Measurements from ENCODE around the gene GPBAR1. TPM values are rescaled to one million over a fixed set of nuclear protein-coding genes. Genes with fewer than 3 reads are reported as not detected.
A peak's percentile ranks its signal among the peaks of the same experiment; 100 is the strongest.

GPBAR1 gene
- total RNA-seq, 1 experiment from 2014 or later: 0.20 TPM

GRCh38 chr2:218269900-218270720 is 9.3 kb downstream of the GPBAR1 start, which contains the start of the genes AAMP and PNKD (continued):
- TF ChIP-seq ZNF121 (CRISPR knock-in tag; IDR thresholded peaks at IDR 0.05): no peak
- 0 out of 2 replicates have a peak, but pooled peaks have one; percentile 1 for TF ChIP-seq ZNF281 (CRISPR knock-in tag; IDR thresholded peaks at IDR 0.05)
- no peak for TF ChIP-seq HMGA2 (CRISPR knock-in tag; IDR thresholded peaks at IDR 0.05)
- TF ChIP-seq TEAD4 (CRISPR knock-in tag; IDR thresholded peaks at IDR 0.05): no peak
- peak; percentile 62; the same call in 1 of the 2 replicates for TF ChIP-seq USF1 (CRISPR knock-in tag; IDR thresholded peaks at IDR 0.05)
- no peak for TF ChIP-seq ZMAT4 (CRISPR knock-in tag; IDR thresholded peaks at IDR 0.05)
- no peak for TF ChIP-seq MXD4 (CRISPR knock-in tag; IDR thresholded peaks at IDR 0.05; ENCODE audit: borderline replicate concordance)
- TF ChIP-seq NFE2L1 (CRISPR knock-in tag; IDR thresholded peaks at IDR 0.05): peak; percentile 61; the same call in 1 of the 2 replicates
- no peak for TF ChIP-seq PREB (CRISPR knock-in tag; IDR thresholded peaks at IDR 0.05; ENCODE audit: borderline replicate concordance)
- no peak for TF ChIP-seq JUN (CRISPR knock-in tag; IDR thresholded peaks at IDR 0.05)
- no peak for TF ChIP-seq FOXJ3 (CRISPR knock-in tag; IDR thresholded peaks at IDR 0.05; ENCODE audit: borderline replicate concordance)
- no peak for TF ChIP-seq ZNF317 (CRISPR knock-in tag; IDR thresholded peaks at IDR 0.05; ENCODE audit: borderline replicate concordance, low read depth)
- no peak for TF ChIP-seq TCF7 (CRISPR knock-in tag; IDR thresholded peaks at IDR 0.05; ENCODE audit: low read depth)
- no peak for TF ChIP-seq IRF1 (CRISPR knock-in tag; IDR thresholded peaks at IDR 0.05)
- no peak for TF ChIP-seq E2F5 (CRISPR knock-in tag; IDR thresholded peaks at IDR 0.05)
- TF ChIP-seq ZNF232 (CRISPR knock-in tag; IDR thresholded peaks at IDR 0.05): no peak
- TF ChIP-seq NR2C2 (CRISPR knock-in tag; IDR thresholded peaks at IDR 0.05): no peak
- TF ChIP-seq USF2 (CRISPR knock-in tag; IDR thresholded peaks at IDR 0.05): peak; percentile 78
- no peak; the same call in none of the 2 replicates for TF ChIP-seq MYBL2 (CRISPR knock-in tag; IDR thresholded peaks at IDR 0.05)
- no peak for TF ChIP-seq NFATC4 (CRISPR knock-in tag; IDR thresholded peaks at IDR 0.05)
- TF ChIP-seq JAZF1 (CRISPR knock-in tag; IDR thresholded peaks at IDR 0.05): no peak
- TF ChIP-seq ZNF532 (CRISPR knock-in tag; IDR thresholded peaks at IDR 0.05; ENCODE audit: borderline replicate concordance): no peak
- TF ChIP-seq KAT7 (CRISPR knock-in tag; IDR thresholded peaks at IDR 0.05; ENCODE audit: borderline replicate concordance): 0 out of 2 replicates have a peak, but pooled peaks have one; percentile 8
- TF ChIP-seq E2F4 (CRISPR knock-in tag; IDR thresholded peaks at IDR 0.05; ENCODE audit: borderline replicate concordance, low read depth): no peak
- TF ChIP-seq ZNF219 (CRISPR knock-in tag; IDR thresholded peaks at IDR 0.05; ENCODE audit: borderline replicate concordance): no peak
